BJ (cell line): Measurements from ENCODE around the gene DLG5. TPM values are rescaled to one million over a fixed set of nuclear protein-coding genes. Genes with fewer than 3 reads are reported as not detected.

ENCODE experiments used
- CTCF ChIA-PET: fragments of 350-600 bp; formaldehyde crosslinking; extraction: SDS; loops from one replicate; lab custom pipeline; 2021; ENCODE audit warnings: antibody characterized with exemption, inconsistent platforms; lab: Yijun Ruan, JAX
- POLR2A ChIA-PET: fragments of 300-600 bp; sonication (Branson Sonifier 250); formaldehyde crosslinking; extraction: SDS; loops from one replicate; lab custom pipeline; 2021; ENCODE audit warnings: antibody characterized with exemption; lab: Charles Lee
- DNase-seq: peaks from one replicate; pipeline ENCODE4 v3.0.0-alpha.2; 2011; ENCODE audit warnings: low read depth
- H3K27me3 ChIP-seq: 2 replicates; pipeline ENCODE4 v1.6.0; 2011; ENCODE audit warnings: low read length; ENCODE audit not compliant: control insufficient read depth, insufficient read depth
- H3K36me3 ChIP-seq: 2 replicates; pipeline ENCODE4 v1.5.1; 2011; ENCODE audit warnings: low read length; ENCODE audit not compliant: control insufficient read depth, insufficient read depth
- H3K4me3 ChIP-seq: 2 replicates; pipeline ENCODE4 v1.5.1; 2011; ENCODE audit warnings: low read depth, mild to moderate bottlenecking, control low read depth, low read length
- CTCF ChIP-seq: IDR thresholded peaks from 2 replicates; pipeline ENCODE4 v1.5.1; 2011; ENCODE audit warnings: low read depth, mild to moderate bottlenecking, control low read depth, inconsistent platforms, low read length, moderate library complexity; ENCODE audit not compliant: insufficient read depth
- polyA plus RNA-seq: library from polyadenylated mRNA; depleted of rRNA; stranded (reverse); fragments of >200 nt; gene quantifications from 2 replicates; pipeline ENCODE4 v1.2.3, GENCODE V29; 2011

Gene DLG5
- polyA plus RNA-seq, 1 experiment = 21.9 TPM

GRCh38 chr10:77834943-77835668, 91.4 kb downstream of the DLG5 start:
- no peak for DNase-seq
- Histone ChIP-seq H3K4me3 (no peak overlapping the region), H3K36me3 (peaks cover 42% of the 10 kb centered on the region), H3K27me3 (no peaks in the 10 kb centered on the region)
- POLR2A ChIA-PET = no interaction called here
- CTCF ChIA-PET = no interaction called here
- TF ChIP-seq CTCF = no peak

- CTCF ChIA-PET = interaction anchor here (1.0 kb wide), 1 partner anchor 10 kb away, joined by 5 read pairs; no protein-coding TSS in a partner anchor
- DNase-seq = no peak
- H3K36me3 ChIP-seq = peaks cover 45% of the 10 kb centered on the region
- no peak for TF ChIP-seq CTCF
- no peak overlapping the region for H3K4me3 ChIP-seq
- no peaks in the 10 kb centered on the region for H3K27me3 ChIP-seq
- POLR2A ChIA-PET = no interaction called here
Observed at GRCh38 chr10:77834540-77834939, 92.0 kb downstream of the DLG5 start.

GRCh38 chr10:77833792-77834191, 92.8 kb downstream of the DLG5 start:
- no peaks in the 10 kb centered on the region for H3K27me3 ChIP-seq
- TF ChIP-seq CTCF = no peak
- CTCF ChIA-PET = interaction anchor here (0.7 to 1.2 kb wide), 3 partner anchors 9 to 36 kb away, joined by 3 to 5 read pairs (median 4); no protein-coding TSS in a partner anchor
- DNase-seq = no peak
- POLR2A ChIA-PET = no interaction called here
- H3K36me3 ChIP-seq = peaks cover 45% of the 10 kb centered on the region
- no peak overlapping the region for H3K4me3 ChIP-seq

- Histone ChIP-seq H3K27me3 (no peaks in the 10 kb centered on the region), H3K36me3 (peaks cover 41% of the 10 kb centered on the region), H3K4me3 (no peak overlapping the region)
- DNase-seq = no peak
- no peak for TF ChIP-seq CTCF
- POLR2A ChIA-PET = no interaction called here
- CTCF ChIA-PET = interaction anchor here (0.7 to 1.2 kb wide), 2 partner anchors 22 to 36 kb away, joined by 3 to 4 read pairs; no protein-coding TSS in a partner anchor
Observed at GRCh38 chr10:77833225-77833624, 93.3 kb downstream of the DLG5 start.

- peaks cover 37% of the 10 kb centered on the region for H3K36me3 ChIP-seq
- TF ChIP-seq CTCF = no peak
- POLR2A ChIA-PET = no interaction called here
- no peak for DNase-seq
- CTCF ChIA-PET = interaction anchor here (0.6 to 0.8 kb wide), 2 partner anchors 126 to 152 kb away, joined by 3 read pairs; no protein-coding TSS in a partner anchor
- no peak overlapping the region for H3K4me3 ChIP-seq
- no peaks in the 10 kb centered on the region for H3K27me3 ChIP-seq
Observed at GRCh38 chr10:77832238-77832637, 94.3 kb downstream of the DLG5 start.
